ENCODE results near the gene APOL5.

DNA sequence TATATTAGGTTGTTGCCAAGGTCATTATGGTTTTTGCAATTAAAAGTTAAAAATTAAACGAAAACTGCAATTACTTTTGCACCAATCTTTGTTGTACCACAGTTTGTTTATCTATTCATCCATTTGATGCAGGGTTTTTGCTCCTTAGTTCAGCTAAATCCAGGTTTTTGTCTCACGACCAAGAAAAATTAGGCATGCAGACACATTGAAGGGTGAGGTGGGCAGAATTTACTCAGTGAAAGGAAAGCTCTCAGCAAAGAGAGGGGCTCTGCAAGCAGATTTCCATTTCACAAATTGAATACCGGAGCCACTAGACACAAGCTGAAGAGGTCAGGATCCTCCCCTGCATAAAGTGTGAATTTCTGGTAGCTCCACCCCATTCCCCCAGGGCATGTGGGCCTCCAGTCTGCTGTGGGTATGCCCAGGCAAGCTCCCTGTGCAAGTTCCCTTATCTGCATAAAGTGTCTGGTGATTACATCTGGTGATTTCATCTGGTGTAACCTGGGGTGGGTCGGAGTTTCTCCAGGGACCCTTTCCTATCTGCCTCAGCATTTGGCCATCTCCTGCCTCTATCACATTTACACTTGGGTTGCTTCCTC is 36.1 kb upstream of the APOL5 start:
- TF ChIP-seq, protein P1, sequence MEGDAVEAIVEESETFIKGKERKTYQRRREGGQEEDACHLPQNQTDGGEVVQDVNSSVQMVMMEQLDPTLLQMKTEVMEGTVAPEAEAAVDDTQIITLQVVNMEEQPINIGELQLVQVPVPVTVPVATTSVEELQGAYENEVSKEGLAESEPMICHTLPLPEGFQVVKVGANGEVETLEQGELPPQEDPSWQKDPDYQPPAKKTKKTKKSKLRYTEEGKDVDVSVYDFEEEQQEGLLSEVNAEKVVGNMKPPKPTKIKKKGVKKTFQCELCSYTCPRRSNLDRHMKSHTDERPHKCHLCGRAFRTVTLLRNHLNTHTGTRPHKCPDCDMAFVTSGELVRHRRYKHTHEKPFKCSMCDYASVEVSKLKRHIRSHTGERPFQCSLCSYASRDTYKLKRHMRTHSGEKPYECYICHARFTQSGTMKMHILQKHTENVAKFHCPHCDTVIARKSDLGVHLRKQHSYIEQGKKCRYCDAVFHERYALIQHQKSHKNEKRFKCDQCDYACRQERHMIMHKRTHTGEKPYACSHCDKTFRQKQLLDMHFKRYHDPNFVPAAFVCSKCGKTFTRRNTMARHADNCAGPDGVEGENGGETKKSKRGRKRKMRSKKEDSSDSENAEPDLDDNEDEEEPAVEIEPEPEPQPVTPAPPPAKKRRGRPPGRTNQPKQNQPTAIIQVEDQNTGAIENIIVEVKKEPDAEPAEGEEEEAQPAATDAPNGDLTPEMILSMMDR (IDR thresholded peaks at IDR 0.05 in 2 of 3, conservative IDR thresholded peaks at IDR 0.05 in 1 of 3; ENCODE audit: insufficient read depth in 2 of 3, low read depth in 1 of 3, low read length in 3 of 3), result no peak
- TF ChIP-seq, protein P2, sequence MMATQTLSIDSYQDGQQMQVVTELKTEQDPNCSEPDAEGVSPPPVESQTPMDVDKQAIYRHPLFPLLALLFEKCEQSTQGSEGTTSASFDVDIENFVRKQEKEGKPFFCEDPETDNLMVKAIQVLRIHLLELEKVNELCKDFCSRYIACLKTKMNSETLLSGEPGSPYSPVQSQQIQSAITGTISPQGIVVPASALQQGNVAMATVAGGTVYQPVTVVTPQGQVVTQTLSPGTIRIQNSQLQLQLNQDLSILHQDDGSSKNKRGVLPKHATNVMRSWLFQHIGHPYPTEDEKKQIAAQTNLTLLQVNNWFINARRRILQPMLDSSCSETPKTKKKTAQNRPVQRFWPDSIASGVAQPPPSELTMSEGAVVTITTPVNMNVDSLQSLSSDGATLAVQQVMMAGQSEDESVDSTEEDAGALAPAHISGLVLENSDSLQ (IDR thresholded peaks at IDR 0.05), result no peak
- TF ChIP-seq KHSRP (IDR thresholded peaks at IDR 0.05) (no peak), POLR2A (conservative IDR thresholded peaks at IDR 0.05) (no peak), JUND (IDR thresholded peaks at IDR 0.05; ENCODE audit: borderline replicate concordance, low read depth, low read length) (no peak), JUND (tag; IDR thresholded peaks at IDR 0.05; ENCODE audit: borderline replicate concordance, low read depth, low read length) (no peak), CHD2 (IDR thresholded peaks at IDR 0.05; ENCODE audit: low read depth, low read length) (no peak), SETDB1 (IDR thresholded peaks at IDR 0.05; ENCODE audit: low read length) (no peak), ZNF232 (CRISPR knock-in tag; IDR thresholded peaks at IDR 0.05) (no peak), SPI1 (IDR thresholded peaks at IDR 0.05; ENCODE audit: borderline replicate concordance, low read depth, low read length) (no peak), SP1 (CRISPR knock-in tag; IDR thresholded peaks at IDR 0.05) (no peak), ELF4 (CRISPR knock-in tag; IDR thresholded peaks at IDR 0.05) (no peak), BHLHE40 (IDR thresholded peaks at IDR 0.05; ENCODE audit: low read length) (no peak), EZH2 (IDR thresholded peaks at IDR 0.05; ENCODE audit: borderline replicate concordance, low read depth, low read length) (no peak)
- TF ChIP-seq, protein P3, sequence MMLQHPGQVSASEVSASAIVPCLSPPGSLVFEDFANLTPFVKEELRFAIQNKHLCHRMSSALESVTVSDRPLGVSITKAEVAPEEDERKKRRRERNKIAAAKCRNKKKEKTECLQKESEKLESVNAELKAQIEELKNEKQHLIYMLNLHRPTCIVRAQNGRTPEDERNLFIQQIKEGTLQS (IDR thresholded peaks at IDR 0.05), result no peak
- TF ChIP-seq, protein P3 (CRISPR knock-in tag; conservative IDR thresholded peaks at IDR 0.05), result no peak
